MM.1S (cell line): Measurements from ENCODE around the gene OSBPL10.

Experiments
- DNase-seq: peaks from one replicate; pipeline ENCODE4 v3.0.0-alpha.2; 2015
- H2AFZ ChIP-seq: fragments of 300-600 bp; sonication (generic); 2 replicates; pipeline ENCODE4 v1.6.0; 2016; ENCODE audit warnings: antibody characterized with exemption, low read length
- H3F3A ChIP-seq: fragments of 300-600 bp; sonication (generic); 2 replicates; pipeline ENCODE4 v1.6.1; 2016; ENCODE audit warnings: mild to moderate bottlenecking, antibody characterized with exemption, low read length, moderate library complexity, mixed read lengths; ENCODE audit not compliant: insufficient read depth
- H3K27ac ChIP-seq: fragments of 300-600 bp; sonication (generic); 2 replicates; pipeline ENCODE4 v1.5.1; 2016; ENCODE audit warnings: mild to moderate bottlenecking, low read length
- H3K27me3 ChIP-seq: fragments of 300-600 bp; sonication (generic); replicated peaks from 2 replicates; pipeline ENCODE4 v1.6.0; 2016; ENCODE audit warnings: low read length; ENCODE audit not compliant: insufficient read depth
- H3K36me3 ChIP-seq: fragments of 300-600 bp; sonication (generic); replicated peaks from 2 replicates; pipeline ENCODE4 v1.6.1; 2016; ENCODE audit warnings: mild to moderate bottlenecking, low read length, mixed read lengths; ENCODE audit not compliant: insufficient read depth
- H3K4me1 ChIP-seq: fragments of 300-600 bp; sonication (generic); 2 replicates; pipeline ENCODE4 v1.6.1; 2016; ENCODE audit warnings: low read length, mixed read lengths
- H3K4me2 ChIP-seq: fragments of 300-600 bp; sonication (generic); 2 replicates; pipeline ENCODE4 v1.6.0; 2016; ENCODE audit warnings: low read depth, low read length
- H3K4me3 ChIP-seq: fragments of 300-600 bp; sonication (generic); 2 replicates; pipeline ENCODE4 v1.5.1; 2016; ENCODE audit warnings: low read length, mixed read lengths
- H3K79me2 ChIP-seq: fragments of 300-600 bp; sonication (generic); 2 replicates; pipeline ENCODE4 v1.6.1; 2016; ENCODE audit warnings: mixed run types, low read length, mixed read lengths
- H3K9ac ChIP-seq: fragments of 300-600 bp; sonication (generic); 2 replicates; pipeline ENCODE4 v1.6.1; 2016; ENCODE audit warnings: low read length, mixed read lengths
- H3K9me2 ChIP-seq: fragments of 300-600 bp; sonication (generic); replicated peaks from 2 replicates; pipeline ENCODE4 v1.6.1; 2016; ENCODE audit warnings: mild to moderate bottlenecking, low read length, mixed read lengths; ENCODE audit not compliant: insufficient read depth
- H3K9me3 ChIP-seq: fragments of 300-600 bp; sonication (generic); replicated peaks from 2 replicates; pipeline ENCODE4 v1.6.1; 2016; ENCODE audit warnings: mild to moderate bottlenecking, low read length, mixed read lengths; ENCODE audit not compliant: insufficient read depth
- H4K20me1 ChIP-seq: fragments of 300-600 bp; sonication (generic); 2 replicates; pipeline ENCODE4 v1.6.1; 2016; ENCODE audit warnings: mild to moderate bottlenecking, low read length, moderate library complexity, mixed read lengths; ENCODE audit not compliant: insufficient read depth
- EZH2 ChIP-seq: fragments of 300-600 bp; sonication (generic); optimal IDR thresholded peaks from 2 replicates; pipeline ENCODE3; 2017; ENCODE audit warnings: low read depth, mild to moderate bottlenecking, antibody characterized with exemption, low read length, mixed read lengths
- EZH2phosphoT487 ChIP-seq: fragments of 300-600 bp; sonication (generic); IDR thresholded peaks from 2 replicates; pipeline ENCODE4 v1.6.1; 2018; ENCODE audit warnings: antibody characterized with exemption, low read length
- TF ChIP-seq, protein P1 (sequence below): fragments of 300-600 bp; sonication (generic); IDR thresholded peaks from 2 replicates; pipeline ENCODE4 v1.5.1; 2016; ENCODE audit warnings: antibody characterized with exemption, low read length, mixed read lengths

OSBPL10 gene

GRCh38 chr3:32002561-32003368 lies 21.7 kb upstream of the OSBPL10 start:
- no peaks in the 10 kb centered on the region for H3K27me3 ChIP-seq
- DNase-seq = no peak
- no peaks in the 10 kb centered on the region for H3K9me3 ChIP-seq
- H3K4me2 ChIP-seq = no peak overlapping the region
- no peaks in the 10 kb centered on the region for H3F3A ChIP-seq
- no peak overlapping the region for H2AFZ ChIP-seq
- no peak overlapping the region for H3K4me3 ChIP-seq
- H3K79me2 ChIP-seq = no peaks in the 10 kb centered on the region
- no peaks in the 10 kb centered on the region for H3K9me2 ChIP-seq
- H3K36me3 ChIP-seq = no peaks in the 10 kb centered on the region
- H3K27ac ChIP-seq = no peak overlapping the region
- H3K4me1 ChIP-seq = no peaks in the 10 kb centered on the region
- H3K9ac ChIP-seq = no peak overlapping the region
- H4K20me1 ChIP-seq = no peaks in the 10 kb centered on the region
- TF ChIP-seq EZH2 (no peak), EZH2phosphoT487 (no peak)
- TF ChIP-seq, protein P1, sequence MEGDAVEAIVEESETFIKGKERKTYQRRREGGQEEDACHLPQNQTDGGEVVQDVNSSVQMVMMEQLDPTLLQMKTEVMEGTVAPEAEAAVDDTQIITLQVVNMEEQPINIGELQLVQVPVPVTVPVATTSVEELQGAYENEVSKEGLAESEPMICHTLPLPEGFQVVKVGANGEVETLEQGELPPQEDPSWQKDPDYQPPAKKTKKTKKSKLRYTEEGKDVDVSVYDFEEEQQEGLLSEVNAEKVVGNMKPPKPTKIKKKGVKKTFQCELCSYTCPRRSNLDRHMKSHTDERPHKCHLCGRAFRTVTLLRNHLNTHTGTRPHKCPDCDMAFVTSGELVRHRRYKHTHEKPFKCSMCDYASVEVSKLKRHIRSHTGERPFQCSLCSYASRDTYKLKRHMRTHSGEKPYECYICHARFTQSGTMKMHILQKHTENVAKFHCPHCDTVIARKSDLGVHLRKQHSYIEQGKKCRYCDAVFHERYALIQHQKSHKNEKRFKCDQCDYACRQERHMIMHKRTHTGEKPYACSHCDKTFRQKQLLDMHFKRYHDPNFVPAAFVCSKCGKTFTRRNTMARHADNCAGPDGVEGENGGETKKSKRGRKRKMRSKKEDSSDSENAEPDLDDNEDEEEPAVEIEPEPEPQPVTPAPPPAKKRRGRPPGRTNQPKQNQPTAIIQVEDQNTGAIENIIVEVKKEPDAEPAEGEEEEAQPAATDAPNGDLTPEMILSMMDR = no peak

DNA sequence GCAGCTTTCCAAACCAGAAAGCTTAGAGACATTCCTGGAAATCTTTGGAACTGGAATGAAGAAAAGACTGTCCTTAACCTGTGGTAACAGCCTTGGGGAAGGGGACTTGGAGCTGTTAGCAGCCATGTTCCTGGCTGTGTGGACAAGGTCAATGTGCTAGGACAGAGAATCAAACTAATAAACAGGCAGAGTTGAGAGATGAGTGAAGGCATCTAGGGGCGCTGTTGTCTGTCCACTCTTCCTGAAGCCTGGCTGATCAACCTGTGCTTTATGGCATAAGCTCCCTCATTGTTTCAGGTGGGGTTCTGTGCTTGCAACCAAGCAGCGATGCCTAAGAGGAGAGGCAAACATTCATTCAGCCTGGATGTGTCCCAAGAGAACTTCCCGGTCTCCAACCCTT lies 19.8 kb upstream of the OSBPL10 start:
- Histone ChIP-seq H3K4me3 (no peak overlapping the region), H3K36me3 (no peaks in the 10 kb centered on the region), H3K9me2 (no peaks in the 10 kb centered on the region), H3K79me2 (no peaks in the 10 kb centered on the region), H3F3A (no peaks in the 10 kb centered on the region), H3K9me3 (no peaks in the 10 kb centered on the region), H3K4me2 (no peak overlapping the region), H2AFZ (no peak overlapping the region), H3K27me3 (no peaks in the 10 kb centered on the region), H3K27ac (no peak overlapping the region), H3K4me1 (no peaks in the 10 kb centered on the region), H3K9ac (no peak overlapping the region), H4K20me1 (no peaks in the 10 kb centered on the region)
- no peak for DNase-seq
- no peak for TF ChIP-seq EZH2phosphoT487

DNA sequence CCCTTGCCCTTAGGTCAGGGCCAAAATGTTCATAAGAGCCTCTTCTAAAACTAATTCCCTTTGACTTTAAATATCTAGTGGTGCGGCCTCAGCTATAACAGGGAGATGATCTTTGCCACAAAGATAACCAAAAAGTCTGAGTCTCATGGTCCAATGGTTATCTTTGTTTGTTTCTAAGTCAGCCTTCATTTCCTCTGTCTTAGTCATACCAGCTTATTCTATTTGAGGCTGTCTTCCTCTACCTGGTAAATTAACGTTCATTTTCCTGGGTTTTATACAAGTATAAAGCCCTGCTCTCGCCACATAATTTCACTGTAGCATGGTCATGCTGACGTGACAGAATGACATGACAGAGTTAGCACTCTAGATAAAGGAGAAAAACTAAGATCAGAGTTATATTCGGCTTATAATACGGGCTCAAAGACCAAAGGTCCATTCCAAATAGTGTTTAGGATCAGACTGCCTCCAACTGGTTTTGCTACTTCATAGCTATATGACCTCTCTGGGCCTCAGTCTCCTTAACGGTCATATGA lies 18.9 kb upstream of the OSBPL10 start:
- Histone ChIP-seq H3K27ac (no peak overlapping the region), H3K4me2 (no peak overlapping the region), H3K79me2 (no peaks in the 10 kb centered on the region), H3K9me2 (no peaks in the 10 kb centered on the region), H2AFZ (no peak overlapping the region), H4K20me1 (no peaks in the 10 kb centered on the region), H3K9ac (no peak overlapping the region), H3K27me3 (no peaks in the 10 kb centered on the region), H3K4me3 (no peak overlapping the region), H3K36me3 (no peaks in the 10 kb centered on the region), H3K9me3 (no peaks in the 10 kb centered on the region), H3K4me1 (no peaks in the 10 kb centered on the region), H3F3A (no peaks in the 10 kb centered on the region)
- TF ChIP-seq EZH2phosphoT487 (no peak), EZH2 (no peak)
- TF ChIP-seq, protein P1 = no peak
- DNase-seq = no peak

DNA sequence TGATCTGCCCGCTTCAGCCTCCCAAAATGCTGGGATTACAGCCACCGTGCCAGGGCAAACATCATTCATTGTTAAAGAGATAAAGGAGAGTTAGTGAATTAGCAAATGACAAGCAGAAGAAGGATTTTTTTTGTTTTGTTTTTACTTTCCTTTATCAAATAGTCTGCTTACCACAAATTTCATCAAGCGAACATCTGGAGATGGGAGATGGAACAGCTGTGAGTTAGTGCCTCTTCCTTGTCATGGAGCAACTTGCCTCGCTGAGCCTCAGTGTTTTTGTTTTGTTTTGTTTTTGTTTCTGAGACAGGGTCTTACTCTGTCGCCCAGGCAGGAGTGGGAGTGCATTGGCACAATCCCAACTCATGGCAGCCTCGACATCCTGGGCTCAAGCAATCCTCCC lies 16.4 kb upstream of the OSBPL10 start:
- H3K9ac ChIP-seq = no peak overlapping the region
- H3K9me2 ChIP-seq = no peaks in the 10 kb centered on the region
- H3K9me3 ChIP-seq = no peaks in the 10 kb centered on the region
- H3K4me2 ChIP-seq = no peak overlapping the region
- TF ChIP-seq, protein P1 = no peak
- no peak overlapping the region for H2AFZ ChIP-seq
- no peak for DNase-seq
- H4K20me1 ChIP-seq = no peaks in the 10 kb centered on the region
- H3K79me2 ChIP-seq = no peaks in the 10 kb centered on the region
- no peak overlapping the region for H3K27ac ChIP-seq
- no peaks in the 10 kb centered on the region for H3K27me3 ChIP-seq
- H3K36me3 ChIP-seq = no peaks in the 10 kb centered on the region
- H3K4me1 ChIP-seq = no peaks in the 10 kb centered on the region
- H3F3A ChIP-seq = no peaks in the 10 kb centered on the region
- H3K4me3 ChIP-seq = no peak overlapping the region
